ENCODE results near the gene TTC3. TPM values are rescaled to one million over a fixed set of nuclear protein-coding genes. Genes with fewer than 3 reads are reported as not detected.
A peak's percentile ranks its signal among the peaks of the same experiment; 100 is the strongest.

The TTC3 gene
- total and polyA plus RNA-seq, 9 of the 15 experiments (the other 6 are each of a cell fraction or from before 2014, with no cell fraction given) = 17.5 to 92.0 (median 59.5) TPM

- TF ChIP-seq ETS1 (conservative IDR thresholded peaks at IDR 0.05; ENCODE audit: control insufficient read depth, low read depth, low read length) (peak; percentile 56; the same call in 1 of the 2 replicates), ID3 (CRISPR knock-in tag; IDR thresholded peaks at IDR 0.05) (no peak), ID3 (tag; IDR thresholded peaks at IDR 0.05) (peak; percentile 93; the same call in 1 of the 2 replicates), NR2F6 (CRISPR knock-in tag; IDR thresholded peaks at IDR 0.05) (no peak), SNRNP70 (optimal IDR thresholded peaks at IDR 0.05; ENCODE audit: low read depth, low read length) (no peak), THRA (IDR thresholded peaks at IDR 0.05) (no peak), CBX2 (IDR thresholded peaks at IDR 0.05; ENCODE audit: insufficient read depth, low read length, poor library complexity, severe bottlenecking) (no peak), TSC22D4 (tag; IDR thresholded peaks at IDR 0.05) (no peak), CBX8 (IDR thresholded peaks at IDR 0.05; ENCODE audit: borderline replicate concordance, extremely low read depth, low read depth, low read length, poor library complexity, severe bottlenecking) (no peak), SMAD1 (IDR thresholded peaks at IDR 0.05; ENCODE audit: low read depth, low read length, partially characterized antibody) (no peak), ZNF146 (CRISPR knock-in tag; IDR thresholded peaks at IDR 0.05; ENCODE audit: unreplicated experiment) (peak; percentile 22), NELFE (IDR thresholded peaks at IDR 0.05; ENCODE audit: insufficient read depth, insufficient read length) (no peak), ZNF324 (CRISPR knock-in tag; IDR thresholded peaks at IDR 0.05) (peak; percentile 6; the same call in 1 of the 2 replicates), BCOR (IDR thresholded peaks at IDR 0.05) (peak; percentile 61), ZNF75A (CRISPR knock-in tag; IDR thresholded peaks at IDR 0.05) (no peak)
Observed at GRCh38 chr21:37073417-37074196, 553 bp downstream of the TTC3 start (continued).
